OCI-LY7 (cell line): ENCODE measurements around the gene IFT27.

ENCODE experiments used
- CTCF ChIP-seq: fragments of 200-600 bp; sonication (generic); conservative IDR thresholded peaks from 2 replicates; pipeline ENCODE4 v1.5.1; 2014; ENCODE audit warnings: mild to moderate bottlenecking, antibody characterized with exemption, low read length, moderate library complexity, mixed read lengths
- EZH2phosphoT487 ChIP-seq: fragments of 200-600 bp; sonication (generic); IDR thresholded peaks from 2 replicates; pipeline ENCODE4 v1.6.1; 2018; ENCODE audit warnings: low read depth, borderline replicate concordance, mild to moderate bottlenecking, mixed run types, antibody characterized with exemption, low read length, moderate library complexity, mixed read lengths

- TF ChIP-seq EZH2phosphoT487 (no peak), CTCF (no peak)
These were observed 22.2 kb upstream of the IFT27 start for GRCh38 chr22:36797911-36798673.
